WTC11 (cell line): Measurements from ENCODE around the gene CAPN13. TPM values are rescaled to one million over a fixed set of nuclear protein-coding genes. Genes with fewer than 3 reads are reported as not detected.

Experiments used
- ATAC-seq: fragments of 200-7000 bp; cut with Tn5 transposase; 2 replicates; pipeline ENCODE4 v1.10.0; 2021; ENCODE audit warnings: mild to moderate bottlenecking, moderate library complexity
- CTCF ChIA-PET: fragments of 300-600 bp; sonication (Branson Sonifier 250); formaldehyde crosslinking; loops from one replicate; lab custom pipeline; 2021; ENCODE audit warnings: antibody characterized with exemption; lab: Charles Lee
- POLR2A ChIA-PET: fragments of 350-600 bp; sonication (Branson Sonifier 250); formaldehyde crosslinking; loops from one replicate; lab custom pipeline; 2021; ENCODE audit warnings: antibody characterized with exemption; lab: Charles Lee
- DNase-seq: peaks from one replicate; pipeline ENCODE4 v3.0.0; 2021; ENCODE audit warnings: low spot score
- H3K27ac Mint-ChIP-seq: 2 replicates; pipeline ENCODE4 v1.8.0; 2021; ENCODE audit warnings: mixed read lengths
- H3K27me3 Mint-ChIP-seq: 2 replicates; pipeline ENCODE4 v1.8.0; 2021; ENCODE audit warnings: low read depth, mild to moderate bottlenecking, moderate library complexity, mixed read lengths
- H3K36me3 Mint-ChIP-seq: 2 replicates; pipeline ENCODE4 v1.8.0; 2021; ENCODE audit warnings: mixed read lengths
- H3K4me1 Mint-ChIP-seq: 2 replicates; pipeline ENCODE4 v1.8.0; 2022; ENCODE audit warnings: mixed read lengths
- H3K4me3 Mint-ChIP-seq: 2 replicates; pipeline ENCODE4 v1.8.0; 2021; ENCODE audit warnings: mild to moderate bottlenecking, moderate library complexity, mixed read lengths
- H3K9me3 Mint-ChIP-seq: 2 replicates; pipeline ENCODE4 v1.8.0; 2021; ENCODE audit warnings: mixed read lengths
- ELF4 ChIP-seq: sonication (generic); formaldehyde crosslinking; IDR thresholded peaks from 2 replicates; pipeline ENCODE4 v1.8.1; 2022; ENCODE audit warnings: low read depth, mild to moderate bottlenecking, moderate library complexity, missing genetic modification reagents
- EMX1 ChIP-seq: fragments of 250-450 bp; sonication (Bioruptor Pico); IDR thresholded peaks from 2 replicates; pipeline ENCODE4 v1.8.0; 2021; ENCODE audit warnings: mild to moderate bottlenecking
- FOXK1 ChIP-seq: sonication (generic); formaldehyde crosslinking; IDR thresholded peaks from 2 replicates; pipeline ENCODE4 v1.8.0; 2022; ENCODE audit warnings: mild to moderate bottlenecking, moderate library complexity, missing genetic modification reagents
- GABPB1 ChIP-seq: sonication (generic); formaldehyde crosslinking; IDR thresholded peaks from 2 replicates; pipeline ENCODE4 v1.8.1; 2023; ENCODE audit warnings: mild to moderate bottlenecking, missing genetic modification reagents
- GRHL2 ChIP-seq: fragments of 250-450 bp; sonication (Bioruptor Pico); IDR thresholded peaks from 2 replicates; pipeline ENCODE4 v1.8.0; 2022; ENCODE audit warnings: mild to moderate bottlenecking, moderate library complexity; ENCODE audit not compliant: insufficient replicate concordance, severe bottlenecking
- HMGXB4 ChIP-seq: sonication (generic); formaldehyde crosslinking; IDR thresholded peaks from 2 replicates; pipeline ENCODE4 v1.8.1; 2023; ENCODE audit warnings: mild to moderate bottlenecking, moderate library complexity, missing genetic modification reagents
- JUN ChIP-seq: sonication (generic); formaldehyde crosslinking; IDR thresholded peaks from 2 replicates; pipeline ENCODE4 v1.8.0; 2023; ENCODE audit warnings: mild to moderate bottlenecking, missing genetic modification reagents
- KAT7 ChIP-seq: sonication (generic); formaldehyde crosslinking; IDR thresholded peaks from 2 replicates; pipeline ENCODE4 v1.8.1; 2023; ENCODE audit warnings: missing genetic modification reagents, mild to moderate bottlenecking, borderline replicate concordance
- MYBL2 ChIP-seq: sonication (generic); formaldehyde crosslinking; IDR thresholded peaks from 2 replicates; pipeline ENCODE4 v1.8.1; 2023; ENCODE audit warnings: mild to moderate bottlenecking, moderate library complexity, missing genetic modification reagents
- NR2C2 ChIP-seq: sonication (generic); formaldehyde crosslinking; IDR thresholded peaks from 2 replicates; pipeline ENCODE4 v1.8.0; 2022; ENCODE audit warnings: mild to moderate bottlenecking, missing genetic modification reagents
- PRRX2 ChIP-seq: fragments of 250-450 bp; sonication (Bioruptor Pico); IDR thresholded peaks from 2 replicates; pipeline ENCODE4 v1.8.0; 2021; ENCODE audit warnings: mild to moderate bottlenecking
- SMAD4 ChIP-seq: sonication (generic); formaldehyde crosslinking; IDR thresholded peaks from 2 replicates; pipeline ENCODE4 v1.8.0; 2022; ENCODE audit warnings: mild to moderate bottlenecking, missing genetic modification reagents
- TP53 ChIP-seq: sonication (generic); formaldehyde crosslinking; IDR thresholded peaks from 2 replicates; pipeline ENCODE4 v1.8.1; 2023; ENCODE audit warnings: mild to moderate bottlenecking, missing genetic modification reagents
- ZBTB21 ChIP-seq: sonication (generic); formaldehyde crosslinking; IDR thresholded peaks from 2 replicates; pipeline ENCODE4 v1.8.1; 2023; ENCODE audit warnings: mild to moderate bottlenecking, missing genetic modification reagents, borderline replicate concordance
- ZNF263 ChIP-seq: sonication (generic); formaldehyde crosslinking; IDR thresholded peaks from 2 replicates; pipeline ENCODE4 v1.8.1; 2022; ENCODE audit warnings: low read depth, mild to moderate bottlenecking, moderate library complexity, missing genetic modification reagents
- ZNF317 ChIP-seq: sonication (generic); formaldehyde crosslinking; IDR thresholded peaks from 2 replicates; pipeline ENCODE4 v1.8.1; 2023; ENCODE audit warnings: low read depth, mild to moderate bottlenecking, moderate library complexity, missing genetic modification reagents, borderline replicate concordance
- total RNA-seq: library from RNA; stranded (reverse); gene quantifications from 3 replicates; pipeline ENCODE4 v1.2.3, GENCODE V29; 2021
- TF ChIP-seq, protein P1 (sequence below): sonication (generic); formaldehyde crosslinking; conservative IDR thresholded peaks from 2 replicates; pipeline ENCODE4 v1.8.1; 2022; ENCODE audit warnings: mild to moderate bottlenecking, missing genetic modification reagents
- TF ChIP-seq, protein P2 (sequence below): sonication (generic); formaldehyde crosslinking; IDR thresholded peaks from 2 replicates; pipeline ENCODE4 v1.8.0; 2023; ENCODE audit warnings: missing genetic modification reagents, mild to moderate bottlenecking, borderline replicate concordance

CAPN13 gene
- total RNA-seq, 1 experiment from 2014 or later: 1.7 TPM

- no peak for TF ChIP-seq KAT7
- no peak for TF ChIP-seq MYBL2 (CRISPR knock-in tag)
These were observed 114.4 kb downstream of the CAPN13 start (continued) for GRCh38 chr2:30692829-30693275.

DNA sequence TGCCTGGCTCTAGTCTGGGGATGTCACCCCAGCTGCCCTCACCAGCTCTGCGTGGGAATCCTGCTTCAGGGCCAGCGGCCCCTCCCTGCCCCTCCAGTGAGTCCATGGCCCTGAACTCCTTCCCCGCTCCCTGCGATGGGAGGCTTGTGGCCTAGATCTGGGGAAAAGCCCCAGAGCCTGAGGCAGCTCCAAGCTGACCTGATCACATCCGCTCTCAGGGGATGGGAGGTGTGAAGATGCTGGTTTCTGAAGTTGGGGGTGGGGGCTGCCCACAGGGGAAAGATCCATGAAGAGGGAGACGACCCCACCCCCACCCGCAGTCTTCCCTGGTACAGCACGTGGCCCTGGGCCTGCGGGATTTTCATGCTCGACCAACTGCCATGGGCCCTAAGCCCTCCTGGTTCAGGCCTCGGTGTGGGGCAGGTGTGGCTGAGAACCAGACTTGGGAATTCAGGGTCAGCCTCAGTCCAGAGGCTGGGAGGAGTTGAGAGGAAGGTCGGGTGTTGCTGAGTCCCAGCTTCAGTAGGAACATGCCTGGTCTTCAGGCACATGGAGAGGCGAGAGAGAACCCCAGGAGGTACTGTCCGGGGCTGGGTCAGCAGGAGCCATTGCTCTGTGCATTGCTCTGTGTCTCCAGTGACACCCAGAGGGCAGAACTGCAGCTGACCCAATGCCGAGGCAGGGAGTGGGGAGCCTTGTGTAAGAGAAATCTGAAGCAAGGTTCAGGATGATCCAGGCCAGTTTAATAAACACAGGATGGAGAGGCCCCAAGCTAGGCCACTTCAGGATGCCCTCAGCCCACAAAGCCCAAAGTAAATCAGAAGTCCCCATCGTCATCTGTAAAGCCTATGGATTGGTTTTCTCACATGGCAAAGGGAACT lies 115.1 kb downstream of the CAPN13 start:
- CTCF ChIA-PET: interaction anchor here (1.2 to 7.9 kb wide), 4 partner anchors 19 to 528 kb away, joined by 4 to 55 read pairs (median 9); no protein-coding TSS in a partner anchor
- TF ChIP-seq, protein P1, sequence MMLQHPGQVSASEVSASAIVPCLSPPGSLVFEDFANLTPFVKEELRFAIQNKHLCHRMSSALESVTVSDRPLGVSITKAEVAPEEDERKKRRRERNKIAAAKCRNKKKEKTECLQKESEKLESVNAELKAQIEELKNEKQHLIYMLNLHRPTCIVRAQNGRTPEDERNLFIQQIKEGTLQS (CRISPR knock-in tag): no peak
- TF ChIP-seq NR2C2 (CRISPR knock-in tag): no peak
- TF ChIP-seq HMGXB4 (CRISPR knock-in tag): no peak
- no peak for TF ChIP-seq GRHL2 (CRISPR knock-in tag)
- no peak for TF ChIP-seq JUN
- no peak for TF ChIP-seq ZNF263 (CRISPR knock-in tag)
- TF ChIP-seq ZNF317 (CRISPR knock-in tag): no peak
- TF ChIP-seq GABPB1 (CRISPR knock-in tag): no peak
- TF ChIP-seq, protein P2, sequence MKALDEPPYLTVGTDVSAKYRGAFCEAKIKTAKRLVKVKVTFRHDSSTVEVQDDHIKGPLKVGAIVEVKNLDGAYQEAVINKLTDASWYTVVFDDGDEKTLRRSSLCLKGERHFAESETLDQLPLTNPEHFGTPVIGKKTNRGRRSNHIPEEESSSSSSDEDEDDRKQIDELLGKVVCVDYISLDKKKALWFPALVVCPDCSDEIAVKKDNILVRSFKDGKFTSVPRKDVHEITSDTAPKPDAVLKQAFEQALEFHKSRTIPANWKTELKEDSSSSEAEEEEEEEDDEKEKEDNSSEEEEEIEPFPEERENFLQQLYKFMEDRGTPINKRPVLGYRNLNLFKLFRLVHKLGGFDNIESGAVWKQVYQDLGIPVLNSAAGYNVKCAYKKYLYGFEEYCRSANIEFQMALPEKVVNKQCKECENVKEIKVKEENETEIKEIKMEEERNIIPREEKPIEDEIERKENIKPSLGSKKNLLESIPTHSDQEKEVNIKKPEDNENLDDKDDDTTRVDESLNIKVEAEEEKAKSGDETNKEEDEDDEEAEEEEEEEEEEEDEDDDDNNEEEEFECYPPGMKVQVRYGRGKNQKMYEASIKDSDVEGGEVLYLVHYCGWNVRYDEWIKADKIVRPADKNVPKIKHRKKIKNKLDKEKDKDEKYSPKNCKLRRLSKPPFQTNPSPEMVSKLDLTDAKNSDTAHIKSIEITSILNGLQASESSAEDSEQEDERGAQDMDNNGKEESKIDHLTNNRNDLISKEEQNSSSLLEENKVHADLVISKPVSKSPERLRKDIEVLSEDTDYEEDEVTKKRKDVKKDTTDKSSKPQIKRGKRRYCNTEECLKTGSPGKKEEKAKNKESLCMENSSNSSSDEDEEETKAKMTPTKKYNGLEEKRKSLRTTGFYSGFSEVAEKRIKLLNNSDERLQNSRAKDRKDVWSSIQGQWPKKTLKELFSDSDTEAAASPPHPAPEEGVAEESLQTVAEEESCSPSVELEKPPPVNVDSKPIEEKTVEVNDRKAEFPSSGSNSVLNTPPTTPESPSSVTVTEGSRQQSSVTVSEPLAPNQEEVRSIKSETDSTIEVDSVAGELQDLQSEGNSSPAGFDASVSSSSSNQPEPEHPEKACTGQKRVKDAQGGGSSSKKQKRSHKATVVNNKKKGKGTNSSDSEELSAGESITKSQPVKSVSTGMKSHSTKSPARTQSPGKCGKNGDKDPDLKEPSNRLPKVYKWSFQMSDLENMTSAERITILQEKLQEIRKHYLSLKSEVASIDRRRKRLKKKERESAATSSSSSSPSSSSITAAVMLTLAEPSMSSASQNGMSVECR (CRISPR knock-in tag): no peak
- no peak for TF ChIP-seq ZBTB21
- TF ChIP-seq PRRX2 (CRISPR knock-in tag): no peak
- TF ChIP-seq SMAD4 (CRISPR knock-in tag): no peak
- TF ChIP-seq FOXK1: no peak
- TF ChIP-seq TP53 (CRISPR knock-in tag): no peak
- TF ChIP-seq EMX1: no peak
- no peak for TF ChIP-seq ELF4
- TF ChIP-seq, all 79 proteins: peak for 0
- Mint-ChIP-seq H3K36me3 (no peaks in the 10 kb centered on the region), H3K27ac (no peak overlapping the region), H3K9me3 (peaks cover 13% of the 10 kb centered on the region), H3K27me3 (no peaks in the 10 kb centered on the region), H3K4me3 (no peak overlapping the region), H3K4me1 (peaks cover 10% of the 10 kb centered on the region)
- DNase-seq: no peak
- POLR2A ChIA-PET: no interaction called here
- peak; percentile 54; the same call in 1 of the 2 replicates for ATAC-seq
